H1 (cell line): Measurements from ENCODE around the gene GARIN3. TPM values are rescaled to one million over a fixed set of nuclear protein-coding genes. Genes with fewer than 3 reads are reported as not detected.

Source experiments
- CTCF ChIA-PET: fragments of 300-600 bp; sonication (Branson Sonifier 250); formaldehyde crosslinking; loops from one replicate; lab custom pipeline; 2021; ENCODE audit not compliant: partially characterized antibody; lab: Charles Lee
- POLR2A ChIA-PET: fragments of 300-600 bp; sonication (Branson Sonifier 250); formaldehyde crosslinking; loops from one replicate; lab custom pipeline; 2021; ENCODE audit warnings: inconsistent platforms; ENCODE audit not compliant: partially characterized antibody; lab: Charles Lee
- DNase-seq, 2 experiments: peaks; one replicate each; pipeline versions ENCODE4 v3.0.0 to v3.0.0-alpha.2; 2010 to 2022; ENCODE audit warnings: low spot score in 2 of 2, low read depth in 1 of 2, mixed read lengths in 1 of 2
- FAIRE-seq: peaks from 2 replicates; lab custom pipeline; 2011; peaks lifted over from hg19 to GRCh38; lab: Jason Lieb, UNC
- H2AFZ ChIP-seq: 2 replicates; pipeline ENCODE4 v1.8.1; 2012; ENCODE audit warnings: low read length, inconsistent platforms
- H2AK5ac ChIP-seq: 2 replicates; pipeline ENCODE4 v1.6.1; 2013; ENCODE audit warnings: low read depth, low read length
- H2BK120ac ChIP-seq: replicated peaks from 2 replicates; pipeline ENCODE3; 2013; ENCODE audit warnings: low read depth, low read length, inconsistent platforms
- H2BK12ac ChIP-seq: 2 replicates; pipeline ENCODE4 v1.6.1; 2013; ENCODE audit warnings: low read depth, low read length
- H2BK15ac ChIP-seq: 2 replicates; pipeline ENCODE4 v1.6.1; 2013; ENCODE audit warnings: low read length
- H2BK20ac ChIP-seq: 2 replicates; pipeline ENCODE4 v1.6.1; 2013; ENCODE audit warnings: low read length
- H2BK5ac ChIP-seq: 2 replicates; pipeline ENCODE4 v1.6.1; 2013; ENCODE audit warnings: low read depth, low read length
- H3K14ac ChIP-seq: 2 replicates; pipeline ENCODE4 v1.6.1; 2013; ENCODE audit warnings: inconsistent platforms; ENCODE audit not compliant: insufficient read length
- H3K18ac ChIP-seq: 2 replicates; pipeline ENCODE4 v1.6.1; 2013; ENCODE audit warnings: low read length; ENCODE audit errors: extremely low read depth
- H3K23ac ChIP-seq: 2 replicates; pipeline ENCODE4 v1.6.1; 2013; ENCODE audit warnings: inconsistent platforms; ENCODE audit not compliant: insufficient read length
- H3K23me2 ChIP-seq: 2 replicates; pipeline ENCODE4 v1.6.1; 2013; ENCODE audit warnings: low read depth, low read length
- H3K27ac ChIP-seq: 2 replicates; pipeline ENCODE4 v1.6.1; 2011; ENCODE audit warnings: low read depth, low read length, inconsistent platforms
- H3K27me3 ChIP-seq, 4 experiments: replicated peaks in 1 of 4; 1 replicate in 1 of 4; 2 replicates in 3 of 4; pipeline versions ENCODE4 v1.6.1 to v1.8.1; 2011 to 2013; ENCODE audit warnings: low read length in 3 of 4, mild to moderate bottlenecking in 3 of 4, inconsistent platforms in 2 of 4, mixed read lengths in 2 of 4, moderate library complexity in 1 of 4; ENCODE audit not compliant: control insufficient read depth in 3 of 4, insufficient read depth in 3 of 4; ENCODE audit errors: extremely low read depth in 1 of 4
- H3K36me3 ChIP-seq, 4 experiments: 2 replicates each; pipeline versions ENCODE4 v1.6.1 to v1.8.1; 2011 to 2013; ENCODE audit warnings: mild to moderate bottlenecking in 4 of 4, low read length in 3 of 4, moderate library complexity in 2 of 4, control low read depth in 1 of 4, inconsistent platforms in 1 of 4; ENCODE audit not compliant: insufficient read depth in 4 of 4, control insufficient read depth in 2 of 4
- H3K4ac ChIP-seq: replicated peaks from 2 replicates; pipeline ENCODE3; 2013; ENCODE audit warnings: low read length, low read depth, mixed read lengths, inconsistent platforms; ENCODE audit not compliant: insufficient read length
- H3K4me1 ChIP-seq, 4 experiments: replicated peaks in 1 of 4; 1 replicate in 1 of 4; 2 replicates in 3 of 4; pipeline versions ENCODE4 v1.6.1 to v1.8.1; 2011 to 2013; ENCODE audit warnings: low read length in 3 of 4, inconsistent platforms in 2 of 4, mixed read lengths in 1 of 4; ENCODE audit not compliant: insufficient read depth in 4 of 4, control insufficient read depth in 3 of 4
- H3K4me2 ChIP-seq, 2 experiments: 2 replicates each; pipeline versions ENCODE4 v1.6.1 to v1.8.1; 2011 to 2013; ENCODE audit warnings: low read depth in 2 of 2, low read length in 2 of 2, control low read depth in 1 of 2, inconsistent platforms in 1 of 2, mild to moderate bottlenecking in 1 of 2; ENCODE audit not compliant: insufficient read depth in 1 of 2
- H3K4me3 ChIP-seq, 4 experiments: fragments of 200-600, 300-600 bp in 1 of 4; sonication (generic), shearing (Covaris generic), sonication (Bioruptor Twin) in 1 of 4; 2 replicates each; pipeline versions ENCODE4 v1.5.1 to v1.8.1; 2011 to 2016; ENCODE audit warnings: low read length in 4 of 4, low read depth in 3 of 4, control low read depth in 2 of 4, inconsistent platforms in 2 of 4, mild to moderate bottlenecking in 2 of 4, mixed read lengths in 1 of 4, moderate library complexity in 1 of 4; ENCODE audit not compliant: insufficient read depth in 2 of 4; ENCODE audit errors: extremely low read depth in 1 of 4
- H3K56ac ChIP-seq: replicated peaks from 2 replicates; pipeline ENCODE3; 2013; ENCODE audit warnings: low read depth, mild to moderate bottlenecking, mixed read lengths, low read length, inconsistent platforms; ENCODE audit not compliant: insufficient read length
- H3K79me1 ChIP-seq: 2 replicates; pipeline ENCODE4 v1.6.1; 2013; ENCODE audit warnings: low read depth, low read length, control low read depth
- H3K79me2 ChIP-seq, 2 experiments: 2 replicates each; pipeline versions ENCODE4 v1.6.1 to v1.8.1; 2012 to 2013; ENCODE audit warnings: low read length in 2 of 2, mild to moderate bottlenecking in 2 of 2, inconsistent platforms in 1 of 2; ENCODE audit not compliant: insufficient read depth in 2 of 2, control insufficient read depth in 1 of 2
- H3K9ac ChIP-seq, 4 experiments: replicated peaks in 1 of 4; 1 replicate in 1 of 4; 2 replicates in 3 of 4; pipeline versions ENCODE4 v1.6.1 to v1.8.1; 2011 to 2013; ENCODE audit warnings: low read depth in 3 of 4, low read length in 3 of 4, control low read depth in 2 of 4, mild to moderate bottlenecking in 2 of 4, moderate library complexity in 2 of 4, inconsistent platforms in 1 of 4; ENCODE audit errors: extremely low read depth in 1 of 4
- H3K9me3 ChIP-seq, 2 experiments: 2 replicates each; pipeline versions ENCODE4 v1.6.1 to v1.8.1; 2012 to 2013; ENCODE audit warnings: mild to moderate bottlenecking in 2 of 2, moderate library complexity in 2 of 2, control low read depth in 1 of 2, inconsistent platforms in 1 of 2, low read depth in 1 of 2, low read length in 1 of 2, mixed read lengths in 1 of 2; ENCODE audit not compliant: insufficient read depth in 2 of 2
- H4K20me1 ChIP-seq, 2 experiments: replicated peaks in 1 of 2; 2 replicates each; pipeline versions ENCODE3 to v1.8.1; 2011 to 2013; ENCODE audit warnings: inconsistent platforms in 2 of 2, low read length in 2 of 2, mild to moderate bottlenecking in 1 of 2; ENCODE audit not compliant: insufficient read depth in 2 of 2, control insufficient read depth in 1 of 2
- H4K5ac ChIP-seq: 2 replicates; pipeline ENCODE4 v1.6.1; 2013; ENCODE audit warnings: low read length, low read depth, mixed read lengths, inconsistent platforms; ENCODE audit not compliant: insufficient read length
- H4K8ac ChIP-seq: 2 replicates; pipeline ENCODE4 v1.8.0; 2013; ENCODE audit warnings: mild to moderate bottlenecking, moderate library complexity, low read length, inconsistent platforms; ENCODE audit not compliant: insufficient read depth; ENCODE audit errors: extremely low read depth
- H4K91ac ChIP-seq: replicated peaks from 2 replicates; pipeline ENCODE3; 2013; ENCODE audit warnings: low read length, mixed read lengths, inconsistent platforms; ENCODE audit not compliant: insufficient read length
- BACH1 ChIP-seq: IDR thresholded peaks from 2 replicates; pipeline ENCODE4 v1.6.1; 2012; ENCODE audit warnings: low read length, improper control_type of control experiment
- BCL11A ChIP-seq, 2 experiments: IDR thresholded peaks; one replicate each; pipeline ENCODE4 v1.6.1; 2011; ENCODE audit warnings: low read depth in 2 of 2, low read length in 2 of 2, mild to moderate bottlenecking in 2 of 2
- CBX5 ChIP-seq: fragments of 300-800, 300-1000 bp; sonication (generic); IDR thresholded peaks from 2 replicates; pipeline ENCODE4 v1.7.1; 2016; ENCODE audit warnings: antibody characterized with exemption, low read length, low read depth
- EZH2 ChIP-seq: fragments of 200-600 bp; sonication (generic); IDR thresholded peaks from 2 replicates; pipeline ENCODE4 v1.7.1; 2012; ENCODE audit warnings: low read depth, mild to moderate bottlenecking, moderate library complexity, low read length, inconsistent platforms; ENCODE audit not compliant: severe bottlenecking
- GTF2F1 ChIP-seq: IDR thresholded peaks from 2 replicates; pipeline ENCODE4 v1.6.1; 2012; ENCODE audit warnings: low read depth, low read length, improper control_type of control experiment, borderline replicate concordance
- JUND ChIP-seq: IDR thresholded peaks from 2 replicates; pipeline ENCODE4 v1.6.1; 2011; ENCODE audit warnings: mild to moderate bottlenecking, improper control_type of control experiment, low read length
- POLR2AphosphoS5 ChIP-seq: IDR thresholded peaks from 2 replicates; pipeline ENCODE4 v1.6.1; 2011; ENCODE audit warnings: low read depth, low read length
- SIRT6 ChIP-seq: IDR thresholded peaks from one replicate; pipeline ENCODE4 v1.7.1; 2012; ENCODE audit warnings: low read length, inconsistent platforms
- SUZ12 ChIP-seq: fragments of 200-600 bp; sonication (generic); IDR thresholded peaks from 2 replicates; pipeline ENCODE4 v1.6.1; 2012; ENCODE audit warnings: mild to moderate bottlenecking, inconsistent platforms, low read length, moderate library complexity, mixed read lengths
- TAF7 ChIP-seq: optimal IDR thresholded peaks from 2 replicates; pipeline ENCODE3; 2011; ENCODE audit warnings: low read depth, mild to moderate bottlenecking, inconsistent platforms, low read length, moderate library complexity, borderline replicate concordance
- TBP ChIP-seq: IDR thresholded peaks from 2 replicates; pipeline ENCODE4 v1.6.1; 2011; ENCODE audit warnings: low read depth, low read length, improper control_type of control experiment
- TCF12 ChIP-seq: IDR thresholded peaks from 2 replicates; pipeline ENCODE4 v1.6.1; 2011; ENCODE audit warnings: low read depth, mild to moderate bottlenecking, low read length
- TEAD4 ChIP-seq: IDR thresholded peaks from 2 replicates; pipeline ENCODE4 v1.6.1; 2012; ENCODE audit warnings: low read depth, low read length, inconsistent platforms, mixed read lengths
- WGBS, 2 experiments: shearing (Covaris generic) in 1 of 2; methylation state at CpG; one replicate each; pipeline versions ENCODE4 v1.1.6 to v1.1.7; 2013 to 2015; ENCODE audit warnings: low lambda C conversion rate in 2 of 2, mixed read lengths in 2 of 2, inconsistent platforms in 1 of 2, low coverage in 1 of 2, missing lambda C conversion rate in 1 of 2; ENCODE audit not compliant: insufficient replicate concordance in 2 of 2, insufficient coverage in 1 of 2, insufficient read length in 1 of 2; ENCODE audit errors: extremely low coverage in 1 of 2, missing lambda C conversion rate in 1 of 2; 5-methylcytosine and 5-hydroxymethylcytosine counted together
- polyA plus RNA-seq, 7 experiments: library from polyadenylated mRNA; depleted of rRNA in 3 of 7; stranded (reverse) in 5 of 7; unstranded in 2 of 7; fragments of >200 nt in 5 of 7; fragments of 200-250 nt in 2 of 7; gene quantifications; 1 replicate in 5 of 7; 2 replicates in 1 of 7; 4 replicates in 1 of 7; pipeline versions ENCODE4 v1.2.1 to v1.2.3, GENCODE V29; 2011 to 2013; ENCODE audit warnings: missing spikeins in 2 of 7, mixed read lengths in 2 of 7
- total RNA-seq: library from RNA; stranded (reverse); fragmentation: NEBNext Ultra II Directional; extraction: Animal tissue kit (Norgen Biotek cat#: 25700); gene quantifications from 2 replicates; pipeline ENCODE4 v1.2.1, GENCODE V29; 2021

The GARIN3 gene
- total and polyA plus RNA-seq, 2 of the 8 experiments (the other 6 are each of a cell fraction or from before 2014, with no cell fraction given): not detected

DNA sequence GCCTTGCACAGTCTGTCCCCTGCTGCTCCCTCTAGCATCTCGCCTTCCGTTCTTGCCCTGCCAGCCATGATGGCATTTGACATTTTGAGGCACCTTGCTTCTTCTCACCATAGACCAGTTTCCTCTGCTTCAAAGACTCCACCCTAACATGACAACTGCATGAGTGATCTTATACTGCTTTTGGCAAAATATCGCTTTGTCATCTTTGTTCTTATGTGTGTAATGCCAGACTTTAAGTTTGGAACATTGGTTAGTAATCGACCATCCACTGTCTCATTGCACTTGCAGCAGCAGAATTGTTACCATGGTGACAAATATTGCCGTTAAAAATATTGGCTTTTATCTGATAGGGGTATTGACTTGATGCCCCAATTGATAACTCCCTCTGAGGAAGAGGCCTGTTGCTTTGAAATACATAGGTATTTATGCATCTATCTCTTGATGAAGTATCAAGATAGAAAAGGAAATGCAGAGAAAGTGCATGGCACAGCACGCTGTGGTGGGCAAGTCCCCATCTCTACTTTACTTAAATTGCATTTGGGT is 6.8 kb downstream of the GARIN3 start:
- no peak for DNase-seq
- H3K9me3 ChIP-seq: no peaks in the 10 kb centered on the region
- no peak overlapping the region for H3K27ac ChIP-seq
- no peak overlapping the region for H3K4me3 ChIP-seq
- no peak overlapping the region for H3K4me2 ChIP-seq
- no peaks in the 10 kb centered on the region for H4K20me1 ChIP-seq
- H2BK15ac ChIP-seq: no peak overlapping the region
- no peak overlapping the region for H2BK12ac ChIP-seq
- no peaks in the 10 kb centered on the region for H3K27me3 ChIP-seq
- no peak overlapping the region for H3K56ac ChIP-seq
- ChIA-PET CTCF (no interaction called here), POLR2A (no interaction called here)
- WGBS, 2 experiments: 90% methylated on average over 6 of the region's 6 CpGs; no CpG with 5 or more reads in 1 of the 2 experiments
- H3K36me3 ChIP-seq: no peaks in the 10 kb centered on the region
- no peaks in the 10 kb centered on the region for H3K79me2 ChIP-seq
- no peak overlapping the region for H4K5ac ChIP-seq
- no peak for TF ChIP-seq EZH2
- TF ChIP-seq CBX5: no peak
- no peak for TF ChIP-seq TEAD4
- TF ChIP-seq GTF2F1: no peak
- TF ChIP-seq SUZ12: no peak
- TF ChIP-seq BCL11A (IDR thresholded peaks at IDR 0.05; ENCODE audit: low read depth in 2 of 2, low read length in 2 of 2): no peak
- no peak for TF ChIP-seq TCF12
- TF ChIP-seq JUND: no peak
- no peak for TF ChIP-seq POLR2AphosphoS5
- no peak for TF ChIP-seq BACH1
- no peak for TF ChIP-seq TBP
- TF ChIP-seq TAF7: no peak
- no peak for TF ChIP-seq SIRT6
- TF ChIP-seq, all 59 proteins: peak for 0
- FAIRE-seq: no peak
- H2AFZ ChIP-seq: no peak overlapping the region
- H3K79me1 ChIP-seq: no peaks in the 10 kb centered on the region
- no peak overlapping the region for H2BK20ac ChIP-seq
- no peak overlapping the region for H2AK5ac ChIP-seq
- H4K8ac ChIP-seq: no peak overlapping the region
- no peak overlapping the region for H3K9ac ChIP-seq
- H3K4me1 ChIP-seq: no peaks in the 10 kb centered on the region
- H2BK5ac ChIP-seq: no peak overlapping the region
- H3K23me2 ChIP-seq: no peaks in the 10 kb centered on the region
- H3K23ac ChIP-seq: no peak overlapping the region
- no peak overlapping the region for H4K91ac ChIP-seq
- no peak overlapping the region for H3K4ac ChIP-seq
- H3K14ac ChIP-seq: no peak overlapping the region
- no peak overlapping the region for H3K18ac ChIP-seq
- no peak overlapping the region for H2BK120ac ChIP-seq
